Activated CD8-positive, alpha-beta memory T cell treated with anti-CD3 and anti-CD28 coated beads, Interleukin-2, amount 50 U/mL, for 4 hours (primary cell): Measurements from ENCODE around the gene CPEB3.
A peak's percentile ranks its signal among the peaks of the same experiment; 100 is the strongest.
"Not testable (repeated sequence)": the region's sequence is repeated elsewhere in the genome, so short reads cannot be mapped to it uniquely, and the experiment has no call there.

Experiments used
- DNase-seq: peaks from one replicate; pipeline ENCODE4 v3.0.0-alpha.2; 2020

CPEB3 gene

GRCh38 chr10:92091965-92092364 lies 198.9 kb downstream of the CPEB3 start:
- no peak for DNase-seq

GRCh38 chr10:92087750-92088395 lies 203.0 kb downstream of the CPEB3 start:
- peak; percentile 31 for DNase-seq

- DNase-seq = no peak
These were observed 208.1 kb downstream of the CPEB3 start for GRCh38 chr10:92082583-92083280.

DNA sequence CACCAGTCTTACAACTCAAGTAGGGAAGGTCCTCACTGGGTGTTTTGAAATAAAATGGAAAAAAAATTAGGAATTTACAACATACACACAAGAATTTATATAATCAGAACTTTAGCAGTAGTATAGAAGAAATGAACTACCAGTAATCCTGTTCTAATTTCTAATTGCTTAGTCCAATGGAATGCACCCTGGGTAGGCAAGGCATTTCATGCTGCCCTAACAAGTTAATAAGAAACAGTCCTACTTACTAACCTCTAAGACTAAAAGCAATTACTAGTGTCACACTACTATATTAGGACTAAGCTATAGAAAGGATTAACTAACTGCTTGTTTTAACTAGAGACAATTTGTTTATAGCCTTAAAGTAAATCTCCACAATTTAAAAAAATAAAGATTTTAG lies 209.2 kb downstream of the CPEB3 start:
- DNase-seq = no peak

- DNase-seq = no peak
These were observed 210.6 kb downstream of the CPEB3 start for GRCh38 chr10:92080244-92080643.

DNA sequence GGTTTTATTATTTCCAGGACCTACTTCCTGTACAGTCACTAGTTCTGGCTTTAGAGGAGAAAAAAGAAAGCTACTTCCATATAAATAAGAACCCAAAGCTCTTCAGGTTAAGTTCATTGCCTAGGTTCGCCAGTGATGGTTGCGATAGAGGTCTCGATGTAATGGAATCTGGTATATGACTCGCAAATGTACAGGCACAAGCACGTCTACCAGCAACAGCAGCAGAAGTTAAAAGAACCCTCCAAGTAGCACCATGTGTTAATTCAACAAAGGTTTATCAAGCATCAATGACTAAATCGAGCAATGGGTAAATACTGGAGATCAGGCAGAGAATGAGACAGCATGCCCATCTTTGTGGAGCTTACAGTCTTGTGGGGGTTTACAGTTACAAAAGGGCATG lies 211.9 kb downstream of the CPEB3 start:
- DNase-seq = no peak

GRCh38 chr10:92076722-92077121 lies 214.2 kb downstream of the CPEB3 start:
- DNase-seq = no peak

- no peak for DNase-seq
These were observed 215.0 kb downstream of the CPEB3 start for GRCh38 chr10:92075829-92076228.

DNA sequence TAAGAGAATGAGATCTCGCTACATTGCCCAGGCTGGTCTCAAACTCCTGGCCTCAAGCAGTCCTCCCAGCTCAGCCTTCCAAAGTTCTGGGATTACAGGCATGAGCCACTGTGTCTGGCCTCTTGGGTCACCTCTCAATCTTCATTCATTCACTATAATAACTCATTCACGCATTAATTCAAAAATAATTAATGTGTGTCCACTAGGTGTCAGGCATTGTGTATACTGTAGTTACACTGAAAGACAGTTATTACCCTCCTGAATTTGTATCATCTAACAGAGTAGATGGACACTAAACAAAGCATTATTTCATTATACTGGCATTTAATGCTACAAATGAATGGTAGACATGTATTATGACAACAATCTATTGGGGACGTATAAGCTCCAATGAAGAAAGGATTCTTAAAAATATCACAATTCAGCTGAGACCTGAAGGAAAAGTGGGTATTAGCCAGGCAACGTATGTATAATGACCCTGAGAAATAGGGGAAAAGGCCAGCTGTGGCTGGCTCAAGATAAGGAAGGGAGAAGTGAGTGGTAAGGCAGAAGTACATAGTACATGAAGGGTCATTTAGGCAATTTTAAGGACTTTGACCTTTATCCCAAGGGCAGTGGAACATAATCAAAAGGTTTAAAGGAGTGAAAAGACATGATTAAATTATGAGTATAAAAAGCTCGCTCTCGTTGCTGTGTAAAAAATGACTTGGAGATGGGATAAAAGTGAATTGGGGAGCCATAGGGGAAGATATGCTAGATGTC lies 216.6 kb downstream of the CPEB3 start:
- no peak for DNase-seq

- no peak for DNase-seq
These were observed 222.0 kb downstream of the CPEB3 start for GRCh38 chr10:92068900-92069299.

DNA sequence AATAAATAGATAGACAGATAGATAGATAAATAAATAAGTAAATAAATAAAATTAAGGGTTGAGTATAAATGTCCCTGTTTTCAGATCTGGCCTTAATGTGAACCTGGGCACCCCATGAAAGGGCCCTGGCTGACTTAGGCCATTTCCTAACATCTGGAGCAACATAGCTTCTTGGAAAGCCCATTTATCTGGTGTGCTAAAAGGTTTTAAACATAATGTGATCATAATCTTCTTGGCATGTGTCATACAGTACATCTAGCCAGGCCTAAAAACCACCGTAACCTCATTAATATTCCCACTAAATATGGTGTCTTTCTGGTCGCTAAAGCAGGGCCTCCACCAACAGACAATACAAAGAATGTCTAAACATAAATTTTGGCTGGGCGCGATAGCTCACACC lies 224.5 kb downstream of the CPEB3 start:
- no peak for DNase-seq

DNA sequence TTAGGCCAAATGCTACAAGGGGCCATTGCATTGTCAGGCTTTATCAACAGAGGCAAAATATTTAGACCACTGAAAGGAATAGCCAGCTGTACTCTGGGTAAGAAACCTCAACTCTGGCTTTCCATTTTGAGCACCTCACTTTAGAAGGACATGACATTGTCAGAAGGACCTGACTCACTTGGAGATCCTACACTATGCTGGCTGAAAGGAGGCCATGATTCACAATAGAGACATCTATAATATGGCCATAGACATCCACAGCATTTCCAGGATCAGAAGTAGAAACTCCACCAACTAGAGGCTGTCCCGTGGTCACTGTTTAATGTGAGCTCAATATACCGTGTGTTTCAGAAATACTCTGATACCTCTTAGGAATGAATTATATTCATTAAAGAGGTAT lies 226.4 kb downstream of the CPEB3 start:
- no peak for DNase-seq

- DNase-seq = no peak
These were observed 228.6 kb downstream of the CPEB3 start for GRCh38 chr10:92062273-92062672.

- no peak for DNase-seq
These were observed 236.1 kb downstream of the CPEB3 start for GRCh38 chr10:92054807-92055206.

GRCh38 chr10:92052741-92053140 lies 238.1 kb downstream of the CPEB3 start:
- DNase-seq = no peak

- no peak for DNase-seq
These were observed 238.8 kb downstream of the CPEB3 start for GRCh38 chr10:92052088-92052487.

GRCh38 chr10:92047215-92047614 lies 243.7 kb downstream of the CPEB3 start:
- DNase-seq = no peak

GRCh38 chr10:92045641-92046106 lies 245.2 kb downstream of the CPEB3 start:
- no peak for DNase-seq

DNA sequence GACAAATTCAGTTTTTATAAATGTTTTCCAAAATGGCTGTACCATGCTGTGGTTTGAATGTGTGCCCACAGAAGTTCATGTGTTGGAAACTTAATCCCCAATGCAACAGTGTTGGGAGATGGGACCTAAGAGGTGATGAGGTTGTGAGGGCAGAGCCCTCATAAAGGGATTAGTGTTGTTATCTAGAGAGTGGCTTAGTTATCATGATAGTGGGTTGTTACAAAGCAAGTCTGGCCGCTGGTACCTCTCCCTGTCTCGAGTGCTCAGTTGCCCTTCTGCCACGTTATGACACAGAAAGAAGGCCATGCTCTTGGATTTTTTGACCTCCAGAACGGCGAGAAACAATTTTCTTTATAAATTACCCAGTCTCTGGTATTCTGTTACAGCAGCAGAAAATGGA lies 248.3 kb downstream of the CPEB3 start:
- no peak for DNase-seq

- DNase-seq = no peak
These were observed 251.9 kb downstream of the CPEB3 start for GRCh38 chr10:92038949-92039348.

- not testable (repeated sequence) for DNase-seq
These were observed 257.8 kb downstream of the CPEB3 start for GRCh38 chr10:92033070-92033469.

GRCh38 chr10:92031580-92031979 lies 259.3 kb downstream of the CPEB3 start:
- no peak for DNase-seq

- no peak for DNase-seq
These were observed 263.7 kb downstream of the CPEB3 start for GRCh38 chr10:92027141-92027540.

GRCh38 chr10:92025340-92025739 lies 265.5 kb downstream of the CPEB3 start:
- DNase-seq = not testable (repeated sequence)
